GM12872 (cell line): ENCODE measurements around the gene HSD17B1.
A peak's percentile ranks its signal among the peaks of the same experiment; 100 is the strongest.

Source experiments
- CTCF ChIP-seq: IDR thresholded peaks from 3 replicates; pipeline ENCODE4 v1.5.1; 2011; ENCODE audit warnings: low read depth, mild to moderate bottlenecking, low read length, moderate library complexity; ENCODE audit not compliant: insufficient read depth

HSD17B1 gene

GRCh38 chr17:42577532-42578281, 25.0 kb downstream of the HSD17B1 start, which contains the start of gene PSMC3IP:
PSMC3IP (minus strand) TSS chr17:42577729; CDS start chr17:42577686, 43 bp downstream.
- peak; percentile 68 for TF ChIP-seq CTCF

- TF ChIP-seq CTCF: peak; percentile 86
These were observed 25.7 kb downstream of the HSD17B1 start for GRCh38 chr17:42578282-42578869.

GRCh38 chr17:42579794-42580551, 27.2 kb downstream of the HSD17B1 start:
- no peak for TF ChIP-seq CTCF

GRCh38 chr17:42581744-42582270, 29.1 kb downstream of the HSD17B1 start:
- no peak for TF ChIP-seq CTCF

- no peak for TF ChIP-seq CTCF
These were observed 32.2 kb downstream of the HSD17B1 start for GRCh38 chr17:42584880-42585279.

GRCh38 chr17:42585353-42585752, 32.6 kb downstream of the HSD17B1 start:
- TF ChIP-seq CTCF: no peak

- no peak for TF ChIP-seq CTCF
These were observed 33.9 kb downstream of the HSD17B1 start for GRCh38 chr17:42586514-42587230.
